GM19238 (cell line): ENCODE results near the gene CHKB.

Experiments used
- DNase-seq: peaks from one replicate; pipeline ENCODE4 v3.0.0; 2011; ENCODE audit warnings: low spot score; ENCODE audit not compliant: insufficient read length

The CHKB gene

GRCh38 chr22:50599816-50600455 lies 17.3 kb upstream of the CHKB start:
- DNase-seq, result peak; percentile 77

GRCh38 chr22:50597097-50597496 lies 14.4 kb upstream of the CHKB start:
- no peak for DNase-seq

- no peak for DNase-seq
Observed at GRCh38 chr22:50595189-50595588, 12.5 kb upstream of the CHKB start.

- DNase-seq, result no peak
Observed at GRCh38 chr22:50587407-50587806, 4.8 kb upstream of the CHKB start.

- no peak for DNase-seq
Observed at GRCh38 chr22:50586416-50586815, 3.8 kb upstream of the CHKB start.

GRCh38 chr22:50585781-50586180 lies 3.1 kb upstream of the CHKB start:
- DNase-seq, result no peak

GRCh38 chr22:50585238-50585637 lies 2.6 kb upstream of the CHKB start:
- DNase-seq, result no peak

GRCh38 chr22:50584106-50585096 lies 1.8 kb upstream of the CHKB start:
- no peak for DNase-seq

- DNase-seq, result no peak
Observed at GRCh38 chr22:50583294-50583861, 729 bp upstream of the CHKB start.

GRCh38 chr22:50581950-50582492 lies 628 bp downstream of the CHKB start:
- DNase-seq, result no peak

- DNase-seq, result no peak
Observed at GRCh38 chr22:50581031-50581949, 1.4 kb downstream of the CHKB start.

GRCh38 chr22:50579752-50580151 lies 2.9 kb downstream of the CHKB start:
- no peak for DNase-seq

- no peak for DNase-seq
Observed at GRCh38 chr22:50578776-50579310, 3.8 kb downstream of the CHKB start.

- no peak for DNase-seq
Observed at GRCh38 chr22:50577987-50578775, 4.5 kb downstream of the CHKB start, which contains the start of gene CPT1B. Gene CPT1B, minus strand, starts transcription at chr22:50578427. Its CDS starts 512 bp downstream, at chr22:50577915.

- DNase-seq, result no peak
Observed at GRCh38 chr22:50577697-50577986, 5.0 kb downstream of the CHKB start.

- no peak for DNase-seq
Observed at GRCh38 chr22:50576806-50577696, 5.6 kb downstream of the CHKB start.

- DNase-seq, result no peak
Observed at GRCh38 chr22:50576070-50576469, 6.6 kb downstream of the CHKB start.

GRCh38 chr22:50575426-50575941 lies 7.2 kb downstream of the CHKB start:
- no peak for DNase-seq

GRCh38 chr22:50574383-50574755 lies 8.3 kb downstream of the CHKB start:
- DNase-seq, result no peak
